NB4 (cell line): Measurements from ENCODE around the gene CLNS1A.

ENCODE experiments used
- MYC ChIP-seq: IDR thresholded peaks from 2 replicates; pipeline ENCODE4 v1.6.1; 2011; ENCODE audit warnings: low read depth, low read length
- POLR2A ChIP-seq: IDR thresholded peaks from 2 replicates; pipeline ENCODE4 v1.6.1; 2011; ENCODE audit warnings: mild to moderate bottlenecking; ENCODE audit not compliant: insufficient read length; ENCODE audit errors: extremely low read depth
- TF ChIP-seq, protein P1 (sequence below): IDR thresholded peaks from one replicate; pipeline ENCODE4 v1.5.1; 2012; ENCODE audit warnings: low read depth, low read length

DNA sequence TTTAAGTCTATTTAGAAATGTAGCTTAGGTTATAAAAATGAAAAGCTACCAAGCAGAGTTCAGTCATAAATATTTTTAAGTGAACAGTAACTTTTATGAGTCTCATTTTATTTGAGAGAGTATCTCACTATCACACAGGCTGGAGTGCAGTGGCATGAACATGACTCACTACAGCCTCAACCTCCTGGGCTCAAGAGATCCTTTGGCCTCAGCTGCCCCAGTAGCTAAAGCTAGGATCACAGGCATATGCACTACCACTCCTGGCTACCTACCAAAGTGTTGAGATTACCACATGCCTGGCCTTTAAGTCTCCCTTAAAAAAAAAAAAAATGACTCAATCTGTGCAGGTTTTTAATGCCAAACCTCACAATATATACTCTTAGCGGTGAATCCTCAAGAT lies 34.7 kb upstream of the CLNS1A start:
- TF ChIP-seq, protein P1, sequence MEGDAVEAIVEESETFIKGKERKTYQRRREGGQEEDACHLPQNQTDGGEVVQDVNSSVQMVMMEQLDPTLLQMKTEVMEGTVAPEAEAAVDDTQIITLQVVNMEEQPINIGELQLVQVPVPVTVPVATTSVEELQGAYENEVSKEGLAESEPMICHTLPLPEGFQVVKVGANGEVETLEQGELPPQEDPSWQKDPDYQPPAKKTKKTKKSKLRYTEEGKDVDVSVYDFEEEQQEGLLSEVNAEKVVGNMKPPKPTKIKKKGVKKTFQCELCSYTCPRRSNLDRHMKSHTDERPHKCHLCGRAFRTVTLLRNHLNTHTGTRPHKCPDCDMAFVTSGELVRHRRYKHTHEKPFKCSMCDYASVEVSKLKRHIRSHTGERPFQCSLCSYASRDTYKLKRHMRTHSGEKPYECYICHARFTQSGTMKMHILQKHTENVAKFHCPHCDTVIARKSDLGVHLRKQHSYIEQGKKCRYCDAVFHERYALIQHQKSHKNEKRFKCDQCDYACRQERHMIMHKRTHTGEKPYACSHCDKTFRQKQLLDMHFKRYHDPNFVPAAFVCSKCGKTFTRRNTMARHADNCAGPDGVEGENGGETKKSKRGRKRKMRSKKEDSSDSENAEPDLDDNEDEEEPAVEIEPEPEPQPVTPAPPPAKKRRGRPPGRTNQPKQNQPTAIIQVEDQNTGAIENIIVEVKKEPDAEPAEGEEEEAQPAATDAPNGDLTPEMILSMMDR: no peak
- TF ChIP-seq POLR2A (no peak), MYC (no peak)
